Measurements from ENCODE around the gene MOB3A.

GRCh38 chr19:2115324-2115723 lies 19.2 kb upstream of the MOB3A start:
- TF ChIP-seq CTCF (IDR thresholded peaks at IDR 0.05) (no peak), POLR2A (IDR thresholded peaks at IDR 0.05) (no peak)
